ENCODE results near the gene GDNF.

DNA sequence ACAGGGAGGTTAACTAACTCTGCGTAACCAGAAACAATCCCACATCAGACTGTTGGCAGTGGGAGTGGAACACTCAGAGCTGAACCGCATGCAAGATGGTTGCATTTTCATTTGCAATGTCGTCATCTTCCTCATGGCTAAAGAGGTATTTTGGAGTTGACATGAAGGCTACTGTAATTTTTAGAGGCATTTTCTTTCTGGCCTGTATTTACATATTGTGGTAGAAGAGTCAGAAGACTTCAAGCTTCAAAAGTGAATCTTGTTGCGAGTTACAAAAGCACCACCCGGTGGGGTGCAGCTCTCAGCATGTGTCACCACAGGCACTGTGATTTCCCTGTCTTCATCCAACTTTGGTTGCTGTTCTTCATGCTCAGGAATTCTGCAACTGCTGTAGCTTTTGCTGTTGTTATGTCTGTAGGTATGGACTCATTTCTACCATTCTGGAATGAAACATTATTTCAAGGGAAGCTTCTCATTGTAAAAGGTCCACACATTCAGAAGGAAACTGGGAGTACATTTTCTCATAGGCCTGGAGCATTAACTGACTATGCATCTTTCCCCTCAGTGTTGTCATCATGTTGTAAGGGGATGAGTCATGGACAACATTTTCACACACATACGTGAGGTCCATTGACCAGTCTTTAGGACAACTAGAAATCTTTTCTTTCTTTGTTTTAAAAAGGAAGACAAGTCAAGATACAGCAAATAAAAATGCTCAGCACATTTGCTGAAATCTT, 35.4 kb upstream of the GDNF start:
- TF ChIP-seq POLR2A (IDR thresholded peaks at IDR 0.05; ENCODE audit: low read length) (no peak), GATA1 (IDR thresholded peaks at IDR 0.05; ENCODE audit: low read depth, low read length) (no peak)
